Activated gamma-delta T cell (primary cell): Measurements from ENCODE around the gene TC2N.
"Not testable (repeated sequence)": the region's sequence is repeated elsewhere in the genome, so short reads cannot be mapped to it uniquely, and the experiment has no call there.

Experiments used
- DNase-seq: peaks from one replicate; lab custom pipeline; 2025; lab: John Stamatoyannopoulos, UW

The TC2N gene

DNA sequence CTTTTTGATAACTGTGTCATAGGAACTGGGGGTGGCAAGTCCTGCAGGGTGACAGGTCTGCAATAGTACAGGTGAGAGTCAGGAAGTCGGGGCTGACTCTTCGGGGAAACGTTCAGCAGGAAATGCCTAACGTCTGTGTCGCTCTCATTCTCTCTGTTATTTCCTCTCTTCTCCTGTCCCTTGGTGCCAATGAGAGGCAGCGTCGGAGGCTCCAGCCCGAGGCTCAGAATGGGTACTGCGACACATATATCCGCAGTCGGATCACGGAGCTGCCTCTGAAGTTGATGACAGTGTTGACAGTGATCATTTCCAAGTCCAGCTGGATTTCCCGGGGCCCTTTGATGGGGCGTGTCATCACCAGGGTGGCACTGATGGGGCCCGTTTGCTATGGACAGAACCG lies 2.7 kb upstream of the TC2N start:
- DNase-seq: peak; percentile 30

DNA sequence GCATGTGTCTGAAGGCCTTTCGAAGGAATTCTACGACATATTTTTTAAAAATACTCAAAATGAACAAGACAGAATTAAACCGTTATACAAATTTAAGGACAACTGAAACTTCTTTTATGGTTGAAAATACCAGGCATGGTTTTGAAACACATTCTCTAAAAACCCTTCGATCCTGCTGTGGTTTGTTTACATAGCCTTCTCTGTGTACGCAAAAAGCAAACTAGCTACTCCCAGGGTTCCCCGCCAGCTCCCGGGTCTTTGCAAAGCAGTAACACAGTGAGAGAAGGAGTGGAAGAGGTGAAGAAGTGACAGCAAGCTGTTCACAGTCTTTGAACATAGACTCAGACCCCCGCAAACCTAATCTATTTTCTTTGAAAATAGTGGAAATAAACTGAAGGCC lies 2.2 kb upstream of the TC2N start:
- no peak for DNase-seq

DNA sequence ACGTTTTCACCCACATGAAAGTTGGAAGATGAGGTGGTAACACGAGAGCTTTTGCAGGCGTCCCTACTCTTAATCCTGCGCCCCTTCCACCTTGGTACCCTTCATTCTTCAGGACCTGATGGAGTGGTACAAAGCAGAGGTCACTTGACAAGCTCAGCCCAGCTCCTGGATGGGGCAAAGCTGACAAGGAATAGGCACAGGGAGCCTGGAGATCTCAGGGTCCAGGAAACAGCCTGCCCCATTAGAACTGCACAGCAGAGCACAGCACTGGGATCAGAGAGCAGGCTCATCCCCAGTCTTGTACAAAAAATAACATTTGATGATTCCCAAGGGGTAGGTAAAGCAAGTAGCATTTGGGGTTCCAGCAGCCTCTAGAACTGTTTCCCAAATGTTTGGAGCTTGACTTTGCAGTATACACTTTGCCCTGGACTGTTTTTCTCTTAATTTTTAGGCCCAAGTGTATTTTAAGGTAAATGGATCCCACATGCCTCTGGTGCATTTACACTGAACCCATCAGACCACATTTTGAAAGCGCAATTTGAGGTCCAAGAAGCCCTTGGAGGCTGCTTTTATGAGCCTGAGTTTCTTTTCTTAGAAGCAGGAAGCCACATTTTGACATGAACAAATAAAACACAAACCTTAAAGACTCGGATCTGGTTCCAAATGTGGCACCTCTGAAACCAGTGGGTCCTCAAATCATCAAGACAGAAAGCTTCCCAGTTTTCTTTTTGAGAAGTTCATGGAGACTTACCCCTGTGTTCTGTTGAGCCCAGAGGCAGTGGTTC lies 633 bp downstream of the TC2N start:
- no peak for DNase-seq

- DNase-seq: no peak
Measured at GRCh38 chr14:91866061-91866460, 1.3 kb downstream of the TC2N start.

- DNase-seq: no peak
Measured at GRCh38 chr14:91862417-91862816, 4.9 kb downstream of the TC2N start.

- DNase-seq: no peak
Measured at GRCh38 chr14:91861091-91861490, 6.2 kb downstream of the TC2N start.

DNA sequence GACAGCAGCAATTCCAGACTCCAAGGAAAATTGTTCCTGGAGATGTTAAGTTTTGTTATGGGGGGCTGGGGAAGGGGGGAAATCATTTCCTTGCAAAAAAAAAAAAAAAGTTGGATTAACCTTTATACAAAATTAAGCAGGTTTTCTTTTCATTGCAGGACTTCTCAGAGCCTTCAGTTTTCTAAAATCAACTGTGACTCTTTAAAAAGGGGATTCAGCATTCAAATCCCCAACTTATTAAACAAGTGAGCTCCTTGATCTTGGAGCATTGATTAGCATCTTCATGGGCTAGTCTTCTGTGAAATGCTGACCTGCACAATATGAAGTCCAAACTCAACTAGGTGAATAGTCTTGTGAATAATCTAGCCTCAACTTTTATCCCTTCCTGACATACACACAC lies 7.1 kb downstream of the TC2N start:
- DNase-seq: no peak

DNA sequence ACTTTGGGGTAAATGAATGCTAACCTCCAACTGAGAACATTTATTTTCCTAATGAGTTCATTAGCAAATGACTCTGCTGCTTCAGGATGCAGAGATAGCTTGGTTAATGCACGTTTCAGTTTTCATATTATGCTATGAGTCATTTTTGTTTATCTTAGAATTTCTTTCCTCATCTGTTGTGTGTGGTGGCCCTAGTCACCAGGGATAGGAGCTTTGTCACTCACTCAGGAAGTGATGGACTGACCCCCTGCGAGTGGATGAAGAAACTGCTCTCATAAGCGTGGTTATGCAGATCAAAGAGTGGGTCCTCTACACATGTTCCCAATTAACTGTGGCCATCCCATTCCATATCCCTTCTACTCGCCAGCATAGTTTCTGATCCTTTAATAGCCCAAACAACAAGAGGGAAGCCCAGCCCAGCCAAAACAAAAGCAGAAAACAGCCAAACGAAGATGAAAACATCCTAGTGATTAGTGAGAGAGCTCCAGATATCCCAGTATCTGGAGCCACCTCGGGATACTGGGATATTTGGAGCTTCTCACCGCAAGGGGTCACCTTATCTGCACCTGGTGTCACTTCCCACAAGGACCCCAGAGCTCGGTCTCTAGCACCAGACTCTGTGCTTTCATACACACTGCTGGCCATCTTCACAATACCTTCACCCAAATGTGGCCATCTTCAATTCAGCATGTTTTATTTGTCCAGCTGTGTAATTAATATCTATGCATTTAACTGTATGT lies 8.6 kb downstream of the TC2N start:
- DNase-seq: no peak

- no peak for DNase-seq
Measured at GRCh38 chr14:91857614-91858013, 9.7 kb downstream of the TC2N start.

DNA sequence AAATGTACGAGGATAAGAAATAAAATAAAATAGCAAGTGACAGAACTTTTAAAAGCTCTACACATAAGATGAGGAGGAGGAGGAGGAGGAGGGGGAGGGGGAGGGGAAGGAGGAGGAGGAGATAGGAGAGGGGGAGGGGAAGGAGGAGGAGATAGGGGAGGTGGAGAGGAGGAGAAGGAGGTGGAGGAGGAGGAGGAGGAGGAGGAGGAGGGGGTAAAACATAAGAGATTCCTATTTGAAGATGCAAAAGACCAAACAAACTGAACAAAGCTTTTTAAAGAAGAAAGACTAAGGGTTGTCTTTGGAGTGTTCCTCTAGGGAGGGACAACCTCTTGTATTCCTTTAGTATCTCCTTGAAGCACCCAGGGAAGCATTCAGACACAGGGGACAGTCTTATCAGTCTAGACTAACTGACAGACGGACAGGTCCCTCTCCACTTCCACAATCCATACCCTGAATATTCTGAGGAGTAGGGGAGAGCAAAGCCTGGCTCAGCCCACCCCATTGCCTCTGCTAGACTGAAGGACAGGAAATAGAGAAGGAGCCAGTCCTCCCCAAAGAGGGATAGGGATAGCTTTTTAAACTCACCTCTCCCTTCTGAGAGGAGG lies 12.9 kb downstream of the TC2N start:
- no peak for DNase-seq

- DNase-seq: no peak
Measured at GRCh38 chr14:91851563-91851962, 15.8 kb downstream of the TC2N start.

GRCh38 chr14:91848504-91849001 lies 18.8 kb downstream of the TC2N start:
- no peak for DNase-seq

DNA sequence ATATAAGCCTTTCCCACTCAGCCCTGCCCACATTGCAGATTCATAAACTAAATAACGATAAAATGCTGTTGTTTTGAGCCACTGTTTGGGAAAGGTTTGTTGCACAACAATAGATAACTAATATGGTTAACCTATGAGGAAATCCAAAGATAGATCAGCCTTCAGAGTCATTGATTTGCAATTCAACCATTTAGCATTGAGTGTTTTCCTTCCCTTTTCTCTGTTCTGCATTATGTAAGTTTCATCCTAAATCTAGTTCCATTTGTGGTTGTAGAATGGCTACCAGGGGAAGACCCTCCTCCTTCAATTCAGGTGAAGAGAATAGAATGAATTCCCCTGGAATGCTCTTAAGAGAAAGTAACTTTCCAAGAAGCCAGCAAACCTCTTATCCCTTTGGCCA lies 19.6 kb downstream of the TC2N start:
- no peak for DNase-seq

GRCh38 chr14:91845652-91846051 lies 21.7 kb downstream of the TC2N start:
- DNase-seq: no peak

GRCh38 chr14:91845056-91845455 lies 22.3 kb downstream of the TC2N start:
- DNase-seq: not testable (repeated sequence)

GRCh38 chr14:91844029-91844428 lies 23.3 kb downstream of the TC2N start:
- DNase-seq: no peak

GRCh38 chr14:91843437-91843836 lies 23.9 kb downstream of the TC2N start:
- DNase-seq: no peak

DNA sequence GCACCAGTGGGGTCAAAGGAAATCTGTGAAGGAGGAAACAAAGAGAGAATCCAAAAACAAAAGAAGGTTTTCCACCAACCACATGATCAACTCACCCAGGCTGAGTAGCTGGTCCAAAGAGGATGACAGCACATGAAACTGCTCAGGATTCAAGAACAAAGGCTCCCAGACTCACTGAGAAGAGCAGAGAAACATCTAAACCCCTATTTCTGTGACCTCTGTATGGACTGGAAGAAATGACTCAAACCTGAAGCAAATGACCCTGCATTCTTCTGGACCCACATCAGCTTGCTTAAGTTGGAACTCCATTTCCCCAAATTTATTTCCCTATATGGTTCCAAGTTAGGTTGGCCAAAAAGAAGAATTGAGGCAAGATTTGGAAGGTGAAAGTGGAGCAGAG lies 26.3 kb downstream of the TC2N start:
- DNase-seq: no peak

DNA sequence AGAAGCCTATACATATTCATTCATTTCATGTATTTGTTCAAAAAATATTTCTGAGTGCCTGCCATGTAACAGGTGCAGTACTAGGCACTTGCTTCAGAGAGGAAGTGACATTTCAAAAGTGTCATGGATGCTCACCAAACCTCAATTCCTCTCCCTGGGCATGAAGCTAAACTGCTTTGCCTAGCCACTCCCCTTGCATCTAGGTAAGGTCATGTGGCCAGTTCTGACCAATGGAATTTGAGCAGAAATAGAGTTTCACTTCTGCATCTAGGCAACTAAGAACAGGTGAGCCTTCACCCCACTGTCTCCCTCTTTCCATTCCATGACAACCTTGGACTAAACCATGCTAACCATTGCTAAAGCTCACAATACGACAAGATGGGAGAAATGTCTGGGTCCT lies 27.6 kb downstream of the TC2N start:
- no peak for DNase-seq

DNA sequence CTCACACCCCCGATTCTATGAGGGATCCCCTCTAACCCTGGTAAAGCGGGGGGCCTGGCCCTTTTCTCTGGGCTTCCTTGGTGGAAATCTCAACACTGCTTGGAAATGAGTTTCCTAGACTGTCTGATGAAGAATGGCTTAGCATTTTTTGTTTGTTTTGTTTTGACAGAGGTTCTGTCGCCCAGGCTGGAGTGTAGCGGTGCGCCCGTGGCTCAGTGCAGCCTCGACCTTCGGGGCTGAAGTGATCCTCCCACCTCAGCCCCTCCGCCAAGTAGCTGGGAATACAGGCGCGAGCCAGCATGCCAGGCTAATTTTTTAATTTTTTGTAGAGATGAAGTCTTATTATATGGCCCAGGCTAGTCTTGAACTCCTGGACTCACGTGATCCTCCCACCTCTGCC lies 30.3 kb downstream of the TC2N start:
- no peak for DNase-seq

GRCh38 chr14:91835920-91836843 lies 31.2 kb downstream of the TC2N start:
- peak; percentile 81 for DNase-seq
